A549 (cell line): ENCODE measurements around the gene ATF4. TPM values are rescaled to one million over a fixed set of nuclear protein-coding genes. Genes with fewer than 3 reads are reported as not detected.

Experiments used
- ATAC-seq, 2 experiments: fragments of 200-7000 bp in 1 of 2; fragments of >200 bp in 1 of 2; cut with Nextera tagmentation in 1 of 2; cut with Tn5 transposase in 1 of 2; 3 replicates each; pipeline versions ENCODE4 v1.8.0 to v1.9.1; 2018 to 2020; ENCODE audit warnings: mild to moderate bottlenecking in 1 of 2, moderate library complexity in 1 of 2
- CTCF ChIA-PET: fragments of 300-600 bp; sonication (Branson Sonifier 250); formaldehyde crosslinking; extraction: SDS; loops from one replicate; lab custom pipeline; 2021; ENCODE audit warnings: antibody characterized with exemption, inconsistent platforms; lab: Yijun Ruan, JAX
- POLR2A ChIA-PET: fragments of 350-600 bp; formaldehyde crosslinking; extraction: SDS; loops from one replicate; lab custom pipeline; 2021; ENCODE audit warnings: antibody characterized with exemption, inconsistent platforms; lab: Yijun Ruan, JAX
- DNase-seq, 2 experiments: peaks; one replicate each; pipeline versions ENCODE4 v3.0.0 to v3.0.0-alpha.2; 2011 to 2016; ENCODE audit warnings: low read depth in 1 of 2, low spot score in 1 of 2
- FAIRE-seq: peaks from 2 replicates; lab custom pipeline; 2011; peaks lifted over from hg19 to GRCh38; lab: Jason Lieb, UNC
- H3K27ac ChIP-seq, 2 experiments: fragments of >200 bp; sonication (Bioruptor Twin); formaldehyde crosslinking; 3 replicates each; pipeline ENCODE4 v1.5.1; 2016 to 2017
- H3K4me1 ChIP-seq: fragments of >200 bp; sonication (Bioruptor Twin); formaldehyde crosslinking; 3 replicates; pipeline ENCODE4 v1.6.1; 2016
- H3K4me2 ChIP-seq: fragments of >200 bp; sonication (Bioruptor Twin); formaldehyde crosslinking; 3 replicates; pipeline ENCODE4 v1.6.1; 2016
- H3K4me3 ChIP-seq: fragments of >200 bp; sonication (Bioruptor Twin); formaldehyde crosslinking; 3 replicates; pipeline ENCODE4 v1.5.1; 2016
- H3K9me3 ChIP-seq: fragments of >200 bp; sonication (Bioruptor Twin); formaldehyde crosslinking; 3 replicates; pipeline ENCODE4 v1.6.1; 2016
- CBX2 ChIP-seq: fragments of 200-600 bp; sonication (generic); IDR thresholded peaks from 2 replicates; pipeline ENCODE4 v1.6.1; 2016; ENCODE audit warnings: low read depth, mild to moderate bottlenecking, borderline replicate concordance
- CEBPB ChIP-seq, 2 experiments: fragments of >200 bp in 1 of 2; sonication (Bioruptor Twin) in 1 of 2; formaldehyde crosslinking in 1 of 2; IDR thresholded peaks; 2 replicates each; pipeline ENCODE4 v1.6.1; 2012 to 2016
- CHD4 ChIP-seq: fragments of 200-600 bp; sonication (generic); IDR thresholded peaks from 2 replicates; pipeline ENCODE4 v1.6.1; 2016; ENCODE audit warnings: antibody characterized with exemption, mild to moderate bottlenecking, borderline replicate concordance
- CTCF ChIP-seq: fragments of >200 bp; sonication (Bioruptor Twin); formaldehyde crosslinking; IDR thresholded peaks from 3 replicates; pipeline ENCODE4 v1.5.1; 2016
- EP300 ChIP-seq, 2 experiments: fragments of >200 bp; sonication (Bioruptor Twin); formaldehyde crosslinking; IDR thresholded peaks; 2 replicates in 1 of 2; 3 replicates in 1 of 2; pipeline ENCODE4 v1.6.1; 2016 to 2017
- FOSL2 ChIP-seq, 2 experiments: fragments of 450-650 bp in 1 of 2; fragments of >200 bp in 1 of 2; sonication (Bioruptor Twin) in 1 of 2; formaldehyde crosslinking; IDR thresholded peaks; 2 replicates each; pipeline versions ENCODE4 v1.5.0 to v1.6.1; 2016 to 2020; ENCODE audit warnings: mild to moderate bottlenecking in 1 of 2, moderate library complexity in 1 of 2
- HMGXB4 ChIP-seq: fragments of 250-450 bp; sonication (Bioruptor Pico); IDR thresholded peaks from 2 replicates; pipeline ENCODE4 v1.5.0; 2021; ENCODE audit warnings: mild to moderate bottlenecking, moderate library complexity, borderline replicate concordance
- HOXB13 ChIP-seq: fragments of 250-450 bp; sonication (Bioruptor Pico); IDR thresholded peaks from 2 replicates; pipeline ENCODE4 v1.5.0; 2020; ENCODE audit warnings: low read depth, mild to moderate bottlenecking, moderate library complexity
- JUN ChIP-seq, 2 experiments: fragments of >200 bp; sonication (Bioruptor Twin); formaldehyde crosslinking; IDR thresholded peaks; 2 replicates in 1 of 2; 3 replicates in 1 of 2; pipeline ENCODE4 v1.6.1; 2016 to 2017
- KDM1A ChIP-seq: fragments of 200-600 bp; sonication (generic); IDR thresholded peaks from 2 replicates; pipeline ENCODE4 v1.6.1; 2016; ENCODE audit warnings: low read depth, mild to moderate bottlenecking
- MAZ ChIP-seq: fragments of 150-350 bp; IDR thresholded peaks from 2 replicates; pipeline ENCODE4 v1.6.1; 2014; ENCODE audit warnings: antibody characterized with exemption, low read depth, low read length, borderline replicate concordance
- NPAS2 ChIP-seq: fragments of 250-450 bp; sonication (Bioruptor Pico); IDR thresholded peaks from 2 replicates; pipeline ENCODE4 v1.8.0; 2022; ENCODE audit warnings: mild to moderate bottlenecking, moderate library complexity, borderline replicate concordance
- PHF8 ChIP-seq: fragments of 200-600 bp; sonication (generic); IDR thresholded peaks from 2 replicates; pipeline ENCODE4 v1.6.1; 2016; ENCODE audit warnings: low read depth, mild to moderate bottlenecking, antibody characterized with exemption, moderate library complexity, borderline replicate concordance
- SREBF2 ChIP-seq: fragments of 450-650 bp; IDR thresholded peaks from 2 replicates; pipeline ENCODE4 v1.6.1; 2014; ENCODE audit warnings: mild to moderate bottlenecking, moderate library complexity
- TP53 ChIP-seq: fragments of 250-450 bp; sonication (Bioruptor Pico); IDR thresholded peaks from 2 replicates; pipeline ENCODE4 v1.5.0; 2021; ENCODE audit warnings: mild to moderate bottlenecking, moderate library complexity
- ZSCAN20 ChIP-seq: fragments of 250-450 bp; sonication (Bioruptor Pico); IDR thresholded peaks from 2 replicates; pipeline ENCODE4 v1.8.0; 2022; ENCODE audit warnings: mild to moderate bottlenecking, moderate library complexity
- WGBS: methylation state at CpG from one replicate; pipeline ENCODE4 v1.1.6; 2017; ENCODE audit errors: missing lambda C conversion rate; 5-methylcytosine and 5-hydroxymethylcytosine counted together
- polyA plus RNA-seq, 4 experiments: library from polyadenylated mRNA; depleted of rRNA in 3 of 4; stranded (reverse); fragments of >200 nt; fragmentation: RNase III in 1 of 4; extraction: RNeasy Plus Mini Kit Qiagen cat#74134 plus additional on column Dnase treatment in 1 of 4; gene quantifications; 2 replicates in 3 of 4; 3 replicates in 1 of 4; pipeline ENCODE4 v1.2.3, GENCODE V29; 2011 to 2017
- TF ChIP-seq, protein P1 (sequence below): fragments of 150-350 bp; IDR thresholded peaks from 2 replicates; pipeline ENCODE4 v1.6.1; 2014; ENCODE audit warnings: low read depth, mild to moderate bottlenecking, low read length

The ATF4 gene
- polyA plus RNA-seq, 2 of the 4 experiments (the other 2 are of a cell fraction): 242 to 593 TPM

DNA sequence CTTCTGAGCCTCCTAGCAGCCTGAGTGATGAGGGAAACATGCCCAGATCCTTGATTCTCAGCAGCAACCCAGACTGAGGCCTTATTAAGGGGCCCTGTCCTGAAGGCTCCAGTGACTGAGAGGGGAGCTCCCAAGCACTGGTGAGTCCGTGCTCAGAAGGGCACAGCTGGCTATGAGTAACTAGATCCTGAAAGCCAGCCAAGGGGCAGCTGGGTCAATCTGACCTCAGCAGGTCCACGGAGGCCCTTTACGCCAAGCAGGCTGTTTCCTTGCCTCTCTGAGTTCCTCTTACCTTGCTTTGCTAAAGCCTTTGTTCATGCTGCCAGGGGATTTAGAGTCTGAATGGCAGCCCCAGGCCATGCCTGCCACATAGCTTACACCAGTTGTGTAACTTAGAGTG is 37.6 kb upstream of the ATF4 start:
- DNase-seq: no peak
- POLR2A ChIA-PET: no interaction called here
- WGBS: 64% methylated on average over 3 of the region's 3 CpGs
- no peak for TF ChIP-seq NPAS2 (CRISPR knock-in tag)
- no peak for TF ChIP-seq EP300 (IDR thresholded peaks at IDR 0.05)
- no peak for TF ChIP-seq ZSCAN20 (CRISPR knock-in tag)
- TF ChIP-seq PHF8: no peak
- TF ChIP-seq, protein P1, sequence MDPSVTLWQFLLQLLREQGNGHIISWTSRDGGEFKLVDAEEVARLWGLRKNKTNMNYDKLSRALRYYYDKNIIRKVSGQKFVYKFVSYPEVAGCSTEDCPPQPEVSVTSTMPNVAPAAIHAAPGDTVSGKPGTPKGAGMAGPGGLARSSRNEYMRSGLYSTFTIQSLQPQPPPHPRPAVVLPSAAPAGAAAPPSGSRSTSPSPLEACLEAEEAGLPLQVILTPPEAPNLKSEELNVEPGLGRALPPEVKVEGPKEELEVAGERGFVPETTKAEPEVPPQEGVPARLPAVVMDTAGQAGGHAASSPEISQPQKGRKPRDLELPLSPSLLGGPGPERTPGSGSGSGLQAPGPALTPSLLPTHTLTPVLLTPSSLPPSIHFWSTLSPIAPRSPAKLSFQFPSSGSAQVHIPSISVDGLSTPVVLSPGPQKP: no peak
- TF ChIP-seq CTCF: no peak
- no peak for TF ChIP-seq FOSL2 (IDR thresholded peaks at IDR 0.05)
- TF ChIP-seq FOSL2 (CRISPR knock-in tag; IDR thresholded peaks at IDR 0.05): no peak
- TF ChIP-seq CHD4: no peak
- no peak for TF ChIP-seq HOXB13
- TF ChIP-seq HMGXB4 (CRISPR knock-in tag): no peak
- no peak for TF ChIP-seq CBX2
- TF ChIP-seq CEBPB (IDR thresholded peaks at IDR 0.05): no peak
- no peak for TF ChIP-seq SREBF2
- TF ChIP-seq, all 56 proteins: peak for 0
- no peak overlapping the region for H3K27ac ChIP-seq
- no peak overlapping the region for H3K4me2 ChIP-seq
- no peak for FAIRE-seq
- no peak for ATAC-seq
- no peak overlapping the region for H3K4me3 ChIP-seq
- CTCF ChIA-PET: interaction anchor here (1.7 to 6.4 kb wide), 3 partner anchors 10 to 15 kb away, joined by 4 to 43 read pairs (median 17); no protein-coding TSS in a partner anchor
- no peaks in the 10 kb centered on the region for H3K9me3 ChIP-seq
- H3K4me1 ChIP-seq: no peaks in the 10 kb centered on the region

DNA sequence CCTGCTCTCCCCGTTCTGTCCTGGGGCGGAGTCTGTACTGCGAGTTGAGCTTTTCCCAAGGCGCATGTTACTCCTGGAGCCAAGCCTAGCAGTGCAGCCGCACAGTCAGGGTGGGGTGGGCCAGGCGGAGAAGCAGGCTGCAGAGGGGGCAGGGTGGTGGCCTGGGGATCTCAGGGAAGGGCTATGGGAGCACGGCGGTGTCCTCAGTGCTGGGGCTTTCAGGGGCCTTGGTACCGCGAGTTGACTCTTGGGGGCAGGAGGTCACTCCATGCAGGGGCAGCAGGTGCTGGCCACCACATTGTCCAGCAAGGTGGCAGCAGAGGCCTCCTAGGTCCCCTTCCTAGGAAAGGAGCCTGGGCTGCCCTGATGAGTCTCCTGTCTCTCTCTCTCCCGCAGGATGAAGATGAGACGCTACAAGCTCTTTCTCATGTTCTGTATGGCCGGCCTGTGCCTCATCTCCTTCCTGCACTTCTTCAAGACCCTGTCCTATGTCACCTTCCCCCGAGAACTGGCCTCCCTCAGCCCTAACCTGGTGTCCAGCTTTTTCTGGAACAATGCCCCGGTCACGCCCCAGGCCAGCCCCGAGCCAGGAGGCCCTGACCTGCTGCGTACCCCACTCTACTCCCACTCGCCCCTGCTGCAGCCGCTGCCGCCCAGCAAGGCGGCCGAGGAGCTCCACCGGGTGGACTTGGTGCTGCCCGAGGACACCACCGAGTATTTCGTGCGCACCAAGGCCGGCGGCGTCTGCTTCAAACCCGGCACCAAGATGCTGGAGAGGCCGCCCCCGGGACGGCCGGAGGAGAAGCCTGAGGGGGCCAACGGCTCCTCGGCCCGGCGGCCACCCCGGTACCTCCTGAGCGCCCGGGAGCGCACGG is 33.2 kb upstream of the ATF4 start:
- POLR2A ChIA-PET: no interaction called here
- Histone ChIP-seq H3K4me2 (no peak overlapping the region), H3K4me3 (no peak overlapping the region), H3K27ac (no peak overlapping the region), H3K4me1 (no peaks in the 10 kb centered on the region), H3K9me3 (no peaks in the 10 kb centered on the region)
- ATAC-seq: no peak
- CTCF ChIA-PET: interaction anchor here (1.3 to 1.6 kb wide), 2 partner anchors 9 to 42 kb away, joined by 4 to 6 read pairs; no protein-coding TSS in a partner anchor
- TF ChIP-seq, protein P1: no peak
- TF ChIP-seq TP53 (CRISPR knock-in tag) (no peak), HMGXB4 (CRISPR knock-in tag) (no peak), JUN (IDR thresholded peaks at IDR 0.05) (no peak), KDM1A (no peak), MAZ (no peak)
- no peak for DNase-seq
- WGBS: 73% methylated on average over 21 of the region's 45 CpGs
- no peak for FAIRE-seq
